LNCaP clone FGC (cell line): Measurements from ENCODE around the gene ALPG.
"Not testable (repeated sequence)": the region's sequence is repeated elsewhere in the genome, so short reads cannot be mapped to it uniquely, and the experiment has no call there.

ENCODE experiments used
- DNase-seq: peaks from one replicate; pipeline ENCODE4 v3.0.0-alpha.2; 2011; ENCODE audit warnings: low read depth
- H3K4me3 ChIP-seq: 2 replicates; pipeline ENCODE4 v1.5.1; 2011; ENCODE audit warnings: mild to moderate bottlenecking, low read depth, low read length, control low read depth
- TF ChIP-seq, protein P1 (sequence below): IDR thresholded peaks from 2 replicates; pipeline ENCODE4 v1.5.1; 2012; ENCODE audit warnings: mild to moderate bottlenecking; ENCODE audit not compliant: control insufficient read depth, insufficient read depth; ENCODE audit errors: extremely low read depth

The ALPG gene

DNA sequence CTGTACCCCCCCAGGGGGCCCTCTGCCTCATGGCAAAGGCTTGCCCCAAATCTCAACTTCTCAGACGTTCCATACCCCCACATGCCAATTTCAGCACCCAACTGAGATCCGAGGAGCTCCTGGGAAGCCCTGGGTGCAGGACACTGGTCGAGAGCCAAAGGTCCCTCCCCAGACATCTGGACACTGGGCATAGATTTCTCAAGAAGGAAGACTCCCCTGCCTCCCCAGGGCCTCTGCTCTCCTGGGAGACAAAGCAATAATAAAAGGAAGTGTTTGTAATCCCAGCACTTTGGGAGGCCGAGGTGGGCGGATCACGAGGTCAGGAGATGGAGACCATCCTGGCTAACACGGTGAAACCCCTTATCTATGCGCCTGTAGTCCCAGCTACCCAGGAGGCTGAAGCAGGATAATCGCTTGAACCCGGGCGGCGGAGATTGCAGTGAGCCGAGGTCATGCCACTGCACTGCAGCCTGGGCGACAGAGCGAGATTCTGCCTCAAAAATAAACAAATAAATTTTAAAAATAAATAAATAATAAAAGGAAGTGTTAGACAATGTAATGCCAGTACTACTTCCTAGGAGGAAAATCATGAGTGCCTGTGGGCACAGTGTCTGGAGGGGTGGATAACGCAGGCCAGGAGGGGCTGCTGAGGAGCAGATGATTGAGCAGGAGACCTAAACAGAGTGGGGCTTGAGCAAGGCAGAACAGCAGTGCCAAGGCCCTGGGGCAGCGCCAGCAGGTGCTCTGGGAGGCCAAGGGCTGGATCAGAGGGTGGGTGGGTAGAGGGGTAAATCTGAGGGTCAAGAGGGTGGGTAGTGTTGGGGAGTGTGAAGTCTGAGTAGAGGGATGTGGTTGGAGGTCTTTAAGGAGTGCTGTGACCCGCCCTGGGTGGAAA, 24.1 kb upstream of the ALPG start:
- TF ChIP-seq, protein P1, sequence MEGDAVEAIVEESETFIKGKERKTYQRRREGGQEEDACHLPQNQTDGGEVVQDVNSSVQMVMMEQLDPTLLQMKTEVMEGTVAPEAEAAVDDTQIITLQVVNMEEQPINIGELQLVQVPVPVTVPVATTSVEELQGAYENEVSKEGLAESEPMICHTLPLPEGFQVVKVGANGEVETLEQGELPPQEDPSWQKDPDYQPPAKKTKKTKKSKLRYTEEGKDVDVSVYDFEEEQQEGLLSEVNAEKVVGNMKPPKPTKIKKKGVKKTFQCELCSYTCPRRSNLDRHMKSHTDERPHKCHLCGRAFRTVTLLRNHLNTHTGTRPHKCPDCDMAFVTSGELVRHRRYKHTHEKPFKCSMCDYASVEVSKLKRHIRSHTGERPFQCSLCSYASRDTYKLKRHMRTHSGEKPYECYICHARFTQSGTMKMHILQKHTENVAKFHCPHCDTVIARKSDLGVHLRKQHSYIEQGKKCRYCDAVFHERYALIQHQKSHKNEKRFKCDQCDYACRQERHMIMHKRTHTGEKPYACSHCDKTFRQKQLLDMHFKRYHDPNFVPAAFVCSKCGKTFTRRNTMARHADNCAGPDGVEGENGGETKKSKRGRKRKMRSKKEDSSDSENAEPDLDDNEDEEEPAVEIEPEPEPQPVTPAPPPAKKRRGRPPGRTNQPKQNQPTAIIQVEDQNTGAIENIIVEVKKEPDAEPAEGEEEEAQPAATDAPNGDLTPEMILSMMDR = no peak
- no peak for DNase-seq
- no peak overlapping the region for H3K4me3 ChIP-seq

DNA sequence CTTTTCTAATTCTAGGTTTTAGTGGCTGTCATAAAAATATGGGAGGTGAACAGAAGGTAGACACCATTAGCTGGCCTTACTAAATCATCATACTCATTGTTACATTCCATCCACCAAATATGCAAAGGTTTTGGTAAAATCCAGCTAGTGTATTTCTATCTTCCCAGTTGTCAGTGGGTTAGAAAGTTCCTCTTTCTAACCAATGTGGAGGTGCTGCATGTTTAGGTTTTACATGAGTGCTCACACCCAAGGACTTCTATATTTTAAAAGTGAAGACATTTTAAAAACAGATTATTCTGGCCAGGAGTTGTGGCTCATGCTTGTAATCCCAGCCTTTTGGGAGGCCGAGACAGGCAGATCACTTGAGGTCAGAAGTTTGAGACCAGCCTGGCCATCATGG, 22.2 kb upstream of the ALPG start:
- H3K4me3 ChIP-seq = no peak overlapping the region
- TF ChIP-seq, protein P1 = no peak
- no peak for DNase-seq

DNA sequence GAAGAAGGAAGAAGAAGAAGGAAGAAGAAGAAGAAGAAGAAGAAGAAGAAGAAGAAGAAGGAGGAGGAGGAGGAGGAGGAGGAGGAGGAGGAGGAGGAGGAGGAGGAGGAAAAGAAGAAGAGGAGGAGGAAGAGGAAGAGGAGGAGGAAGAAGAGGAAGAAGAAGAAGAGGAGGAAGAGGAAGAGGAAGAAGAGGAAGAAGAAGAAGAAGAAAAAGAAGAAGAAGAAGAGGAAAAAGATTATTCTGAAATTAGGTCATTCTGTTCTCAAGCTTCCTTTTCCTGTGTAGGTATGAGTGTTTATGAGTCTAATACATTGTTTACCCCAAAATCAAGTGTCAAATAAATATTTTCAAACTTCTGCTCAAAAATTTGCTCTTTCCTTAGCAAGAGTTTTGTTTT, 21.6 kb upstream of the ALPG start:
- DNase-seq, H3K4me3 ChIP-seq: not testable (repeated sequence)

DNA sequence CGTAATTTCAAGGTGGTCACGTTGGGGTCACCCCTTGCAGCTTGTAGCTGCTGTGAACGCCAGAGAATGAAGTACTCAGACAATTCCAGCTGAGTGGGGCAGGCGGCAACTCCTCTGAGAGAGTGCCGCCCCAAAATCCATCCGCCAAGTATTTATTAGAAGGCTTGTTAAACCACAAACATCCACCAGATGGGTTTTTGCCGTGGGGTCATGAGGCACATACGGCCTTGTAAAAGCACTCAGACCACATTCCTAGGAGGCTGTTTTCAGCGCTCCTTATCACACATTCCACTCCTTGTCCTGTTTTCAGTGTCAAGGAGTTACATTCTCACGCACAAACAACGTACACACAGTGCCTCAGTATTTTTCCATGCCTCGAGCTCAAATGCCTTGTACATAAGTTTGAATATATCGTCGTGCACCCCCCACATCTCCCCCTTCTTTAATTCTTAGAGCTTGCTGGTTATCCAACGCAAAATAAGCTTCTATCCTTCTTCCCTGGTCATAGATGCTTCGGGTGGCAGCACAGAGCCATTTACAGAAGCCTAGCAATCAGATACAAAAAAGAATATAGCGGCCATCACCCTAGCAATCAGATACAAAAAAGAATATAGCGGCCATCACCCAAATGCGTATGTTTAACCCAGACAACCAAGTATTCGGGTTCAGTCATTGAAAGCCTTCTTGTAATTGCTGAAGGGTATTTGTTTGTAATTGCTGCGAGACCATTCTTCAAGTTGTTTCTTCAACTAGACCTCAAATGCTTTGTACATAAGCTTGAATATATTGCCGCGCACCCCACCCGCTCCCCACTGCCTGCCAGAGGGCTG, 20.8 kb upstream of the ALPG start:
- DNase-seq = no peak
- no peak overlapping the region for H3K4me3 ChIP-seq
- TF ChIP-seq, protein P1 = no peak

DNA sequence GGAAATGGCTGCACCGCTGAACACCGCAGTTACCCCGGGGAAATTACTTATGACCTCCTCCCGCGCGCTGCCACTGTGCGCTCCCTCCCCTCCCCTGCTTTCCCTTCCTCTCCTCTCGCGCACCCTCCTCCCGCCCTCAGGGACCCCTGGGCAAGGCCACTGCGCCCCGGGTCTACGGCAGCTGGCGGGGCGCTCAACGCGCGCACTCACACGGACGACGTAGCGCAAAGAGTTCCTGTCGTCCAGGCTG, 20.2 kb upstream of the ALPG start:
- H3K4me3 ChIP-seq = no peak overlapping the region

DNA sequence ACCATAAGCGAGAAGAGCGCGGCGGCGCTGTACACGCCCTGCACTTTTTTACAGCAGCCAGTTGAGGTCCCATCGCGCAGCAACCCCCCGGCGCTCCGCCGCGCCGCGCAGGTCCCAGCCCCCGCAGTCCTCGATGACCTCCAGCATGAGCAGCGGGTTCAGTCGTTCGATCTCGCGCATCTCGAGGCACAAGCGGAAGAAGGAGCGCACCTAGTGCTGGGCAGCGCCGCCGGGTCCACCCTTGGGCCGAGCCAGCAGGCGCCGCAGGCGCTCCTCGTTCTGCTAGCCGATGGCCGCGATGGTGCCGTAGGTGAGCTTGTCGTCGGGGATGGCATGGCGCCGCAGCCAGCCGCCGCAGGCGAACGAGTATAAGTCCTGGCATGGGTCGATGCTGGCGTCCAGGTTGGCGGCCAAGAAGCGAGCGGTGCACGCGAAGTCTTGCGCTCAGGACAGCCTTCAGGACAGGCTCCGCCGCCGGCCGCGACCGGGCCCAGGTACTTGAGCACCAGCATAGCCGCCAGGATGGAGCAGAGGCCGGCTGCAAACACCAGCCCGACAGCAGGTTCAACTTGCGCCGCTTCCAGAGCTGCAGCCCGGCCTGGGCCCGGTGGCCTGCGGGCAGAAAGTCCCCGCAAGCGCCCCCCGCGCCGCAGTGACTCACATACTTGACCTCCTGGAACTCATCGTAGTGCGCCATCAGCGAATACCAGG, 19.7 kb upstream of the ALPG start:
- TF ChIP-seq, protein P1 = no peak
- H3K4me3 ChIP-seq = no peak overlapping the region
- DNase-seq = no peak

More for the DNA sequence above, 20.2 kb upstream of the ALPG start:
- no peak for DNase-seq
- TF ChIP-seq, protein P1 = no peak
